Endothelial cell (in vitro differentiated cells): Measurements from ENCODE around the gene TBC1D4. TPM values are rescaled to one million over a fixed set of nuclear protein-coding genes. Genes with fewer than 3 reads are reported as not detected.

Source experiments
- DNase-seq: peaks from one replicate; pipeline ENCODE4 v3.0.0; 2021; ENCODE audit warnings: low spot score
- H3K27ac Mint-ChIP-seq: one replicate; pipeline ENCODE4 v1.8.0; 2021; ENCODE audit warnings: mixed read lengths, inconsistent platforms; ENCODE audit not compliant: unreplicated experiment
- H3K27me3 Mint-ChIP-seq: one replicate; pipeline ENCODE4 v1.8.0; 2021; ENCODE audit warnings: mild to moderate bottlenecking, moderate library complexity, mixed read lengths, inconsistent platforms; ENCODE audit not compliant: unreplicated experiment
- H3K36me3 Mint-ChIP-seq: one replicate; pipeline ENCODE4 v1.8.0; 2021; ENCODE audit warnings: mild to moderate bottlenecking, low read depth, mixed read lengths, inconsistent platforms; ENCODE audit not compliant: unreplicated experiment
- H3K4me1 Mint-ChIP-seq: one replicate; pipeline ENCODE4 v1.8.0; 2021; ENCODE audit warnings: mild to moderate bottlenecking, mixed read lengths, inconsistent platforms; ENCODE audit not compliant: unreplicated experiment
- H3K4me3 Mint-ChIP-seq: one replicate; pipeline ENCODE4 v1.8.0; 2021; ENCODE audit warnings: mild to moderate bottlenecking, mixed read lengths, inconsistent platforms; ENCODE audit not compliant: unreplicated experiment
- H3K9me3 Mint-ChIP-seq: one replicate; pipeline ENCODE4 v1.8.0; 2021; ENCODE audit warnings: mixed read lengths, inconsistent platforms; ENCODE audit not compliant: unreplicated experiment
- CTCF ChIP-seq: fragments of 200-600 bp; sonication (generic); IDR thresholded peaks from one replicate; pipeline ENCODE4 v1.5.0; 2021; ENCODE audit warnings: antibody characterized with exemption; ENCODE audit not compliant: unreplicated experiment
- total RNA-seq: library from RNA; stranded (reverse); fragmentation: NEBNext Ultra II Directional; extraction: Animal tissue kit (Norgen Biotek cat#: 25700); gene quantifications from one replicate; pipeline ENCODE4 v1.2.1, GENCODE V29; 2021; ENCODE audit not compliant: unreplicated experiment

Gene TBC1D4
- total RNA-seq, 1 donor from 2014 or later, result 47.2 TPM

DNA sequence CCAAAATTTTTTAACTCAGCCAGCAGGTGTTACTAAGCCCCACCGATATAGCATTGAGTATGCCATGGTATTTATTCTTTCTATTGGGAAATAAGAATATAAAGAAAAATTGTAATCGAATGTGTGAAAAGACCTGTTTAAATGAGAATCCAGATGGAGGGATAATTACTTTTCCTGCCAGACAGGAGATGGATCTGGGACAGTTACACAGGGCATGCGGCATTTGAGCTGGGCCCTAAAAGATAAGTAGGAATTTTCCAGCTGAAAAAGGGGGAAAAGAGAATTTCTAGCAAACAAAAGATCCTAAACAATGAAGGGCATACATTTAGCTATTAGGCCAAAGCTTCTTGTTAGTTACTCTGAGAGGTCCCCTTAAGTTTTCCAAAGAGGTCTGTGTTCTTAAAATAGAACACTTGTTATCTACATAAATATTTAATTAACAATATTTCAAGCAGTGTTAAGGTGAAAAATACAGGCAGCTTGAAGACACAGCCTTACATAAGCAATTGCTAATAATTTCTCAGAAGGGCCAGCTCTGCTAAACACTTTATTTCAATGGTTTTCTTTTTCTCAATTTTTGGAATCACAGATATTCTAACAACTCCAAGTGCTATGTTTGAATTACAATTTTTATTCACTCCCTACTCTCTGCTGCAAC lies 63.7 kb downstream of the TBC1D4 start:
- H3K9me3 Mint-ChIP-seq, result no peaks in the 10 kb centered on the region
- no peaks in the 10 kb centered on the region for H3K36me3 Mint-ChIP-seq
- H3K27me3 Mint-ChIP-seq, result peaks cover 2% of the 10 kb centered on the region
- DNase-seq, result no peak
- H3K27ac Mint-ChIP-seq, result no peak overlapping the region
- H3K4me1 Mint-ChIP-seq, result peaks cover 2% of the 10 kb centered on the region
- TF ChIP-seq CTCF, result no peak
- no peak overlapping the region for H3K4me3 Mint-ChIP-seq

DNA sequence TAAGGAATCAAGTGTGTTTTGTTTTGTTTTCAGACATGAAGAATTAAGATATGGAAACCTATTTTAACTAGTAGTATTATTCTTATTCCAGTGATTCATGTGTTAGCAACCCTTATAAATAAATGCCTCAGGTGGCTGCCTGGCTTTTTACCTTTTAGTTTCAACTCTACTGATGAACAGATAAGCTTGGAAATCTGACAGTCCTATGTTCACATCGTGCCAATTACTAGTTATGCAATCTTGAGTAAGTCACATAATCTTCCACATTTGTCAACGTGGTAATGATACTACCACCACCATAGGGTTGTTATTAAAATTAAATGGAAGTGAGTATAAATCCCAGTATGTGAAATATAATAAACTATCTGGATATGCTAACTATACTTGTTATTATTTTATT lies 64.3 kb downstream of the TBC1D4 start:
- H3K4me1 Mint-ChIP-seq, result peaks cover 2% of the 10 kb centered on the region
- DNase-seq, result no peak
- no peak overlapping the region for H3K27ac Mint-ChIP-seq
- H3K36me3 Mint-ChIP-seq, result no peaks in the 10 kb centered on the region
- H3K27me3 Mint-ChIP-seq, result peaks cover 2% of the 10 kb centered on the region
- TF ChIP-seq CTCF, result no peak
- H3K4me3 Mint-ChIP-seq, result no peak overlapping the region
- H3K9me3 Mint-ChIP-seq, result no peaks in the 10 kb centered on the region

- no peaks in the 10 kb centered on the region for H3K9me3 Mint-ChIP-seq
- H3K4me3 Mint-ChIP-seq, result no peak overlapping the region
- H3K36me3 Mint-ChIP-seq, result no peaks in the 10 kb centered on the region
- peaks cover 2% of the 10 kb centered on the region for H3K27me3 Mint-ChIP-seq
- no peak overlapping the region for H3K27ac Mint-ChIP-seq
- TF ChIP-seq CTCF, result no peak
- peaks cover 2% of the 10 kb centered on the region for H3K4me1 Mint-ChIP-seq
- no peak for DNase-seq
Measured at GRCh38 chr13:75417012-75417384, 65.0 kb downstream of the TBC1D4 start.

GRCh38 chr13:75416327-75417011 lies 65.5 kb downstream of the TBC1D4 start:
- H3K4me3 Mint-ChIP-seq, result no peak overlapping the region
- DNase-seq, result no peak
- no peaks in the 10 kb centered on the region for H3K36me3 Mint-ChIP-seq
- no peaks in the 10 kb centered on the region for H3K9me3 Mint-ChIP-seq
- TF ChIP-seq CTCF, result no peak
- H3K27ac Mint-ChIP-seq, result no peak overlapping the region
- peaks cover 2% of the 10 kb centered on the region for H3K27me3 Mint-ChIP-seq
- peaks cover 2% of the 10 kb centered on the region for H3K4me1 Mint-ChIP-seq

DNA sequence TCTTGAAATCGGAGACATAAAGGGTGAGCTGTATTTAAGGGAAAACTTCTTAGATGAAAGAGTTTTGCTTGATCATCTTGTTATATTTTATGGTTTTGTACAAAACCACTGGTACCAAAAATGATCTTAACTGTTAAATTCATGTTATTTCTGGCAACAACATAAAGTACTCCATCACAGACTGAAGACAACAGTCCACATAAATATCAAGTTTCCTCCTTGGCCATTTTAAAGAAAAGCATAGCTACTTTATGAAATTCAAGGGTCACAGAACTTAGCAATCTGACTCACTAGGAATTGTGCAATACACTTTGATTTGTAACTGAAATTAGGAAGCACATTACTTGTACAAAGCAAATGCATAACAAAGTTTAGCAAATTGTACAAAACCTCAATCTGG lies 66.3 kb downstream of the TBC1D4 start:
- H3K27me3 Mint-ChIP-seq, result peaks cover 2% of the 10 kb centered on the region
- no peaks in the 10 kb centered on the region for H3K9me3 Mint-ChIP-seq
- no peaks in the 10 kb centered on the region for H3K36me3 Mint-ChIP-seq
- no peak for TF ChIP-seq CTCF
- DNase-seq, result no peak
- H3K27ac Mint-ChIP-seq, result no peak overlapping the region
- H3K4me3 Mint-ChIP-seq, result no peak overlapping the region
- peaks cover 2% of the 10 kb centered on the region for H3K4me1 Mint-ChIP-seq
